Breast epithelium (tissue), 4 donors: Measurements from ENCODE around the gene SSH2. TPM values are rescaled to one million over a fixed set of nuclear protein-coding genes. Genes with fewer than 3 reads are reported as not detected.
A peak's percentile ranks its signal among the peaks of the same experiment; 100 is the strongest.

ENCODE experiments used
- DNase-seq, 2 donors: peaks; one replicate each; pipeline ENCODE4 v3.0.0-alpha.2; 2019; ENCODE audit warnings: low spot score in 2 of 2
- H3K27ac ChIP-seq, 2 donors: fragments of 200-600 bp; sonication (generic) in 1 of 2; one replicate each; pipeline ENCODE4 v1.5.1; 2016 to 2019; ENCODE audit warnings: mild to moderate bottlenecking in 1 of 2
- H3K27me3 ChIP-seq, 2 donors: fragments of 200-600 bp; sonication (generic) in 1 of 2; one replicate each; pipeline versions ENCODE4 v1.5.1 to v1.6.0; 2017 to 2019; ENCODE audit warnings: control low read depth in 1 of 2, mild to moderate bottlenecking in 1 of 2
- H3K36me3 ChIP-seq: fragments of 200-600 bp; one replicate; pipeline ENCODE4 v1.5.1; 2019
- H3K4me1 ChIP-seq, 2 donors: fragments of 200-600 bp; sonication (generic); one replicate each; pipeline ENCODE4 v1.5.1; 2016 to 2019; ENCODE audit warnings: control low read depth in 1 of 2
- H3K4me3 ChIP-seq, 3 donors: fragments of 200-600 bp; sonication (generic); 1 replicate in 2 of 3; 2 replicates in 1 of 3; pipeline ENCODE4 v1.5.1; 2016 to 2019; ENCODE audit warnings: mild to moderate bottlenecking in 3 of 3, moderate library complexity in 2 of 3
- H3K9me3 ChIP-seq, 2 donors: fragments of 200-600 bp; sonication (generic) in 1 of 2; one replicate each; pipeline ENCODE4 v1.5.1; 2016 to 2019; ENCODE audit warnings: control low read depth in 1 of 2
- CTCF ChIP-seq, 3 donors: fragments of 450-650 bp; IDR thresholded peaks; one replicate each; pipeline ENCODE4 v1.5.1; 2016 to 2017; ENCODE audit warnings: antibody characterized with exemption in 3 of 3, mild to moderate bottlenecking in 3 of 3, moderate library complexity in 3 of 3
- POLR2A ChIP-seq: fragments of 450-650 bp; IDR thresholded peaks from one replicate; pipeline ENCODE4 v1.6.1; 2016; ENCODE audit warnings: antibody characterized with exemption, mild to moderate bottlenecking, moderate library complexity
- POLR2AphosphoS5 ChIP-seq, 3 donors: sonication (generic); formaldehyde crosslinking; IDR thresholded peaks; one replicate each; pipeline ENCODE4 v1.6.1; 2017; ENCODE audit warnings: antibody characterized with exemption in 3 of 3
- intact Hi-C: fragments of 100-400 bp; cut with DNase I; formaldehyde crosslinking; loops from one replicate; pipeline ENCODE4 v1.15.1; 2023; ENCODE audit warnings: low total_unique reads
- total RNA-seq, 3 donors: library from RNA; depleted of rRNA; stranded (reverse); fragments of >200 nt; gene quantifications; one replicate each; pipeline ENCODE4 v1.1.0, GENCODE V29; 2016

SSH2 gene
- total RNA-seq, 3 donors from 2014 or later, result 23.0 to 64.2 (median 25.9) TPM

DNA sequence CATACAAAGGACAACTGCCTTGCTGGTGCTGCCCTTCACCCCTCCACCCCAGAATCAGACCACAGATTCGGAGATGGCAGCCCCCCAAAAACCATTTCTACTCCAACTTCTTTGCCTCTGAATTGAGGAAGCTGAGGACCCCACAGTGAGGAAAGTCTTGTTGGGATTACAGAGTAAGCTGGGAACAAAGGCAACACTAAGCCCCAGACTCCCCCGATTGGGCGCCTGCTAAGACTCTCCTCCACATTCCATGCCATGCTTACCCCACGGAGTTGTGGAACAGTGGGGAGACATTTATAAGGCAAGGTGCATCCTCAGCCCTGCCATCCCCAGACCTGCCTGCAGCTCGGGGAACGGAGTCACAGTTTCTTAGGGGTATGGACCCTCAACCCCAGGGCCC, 342.4 kb downstream of the SSH2 start:
- intact Hi-C loops, result no loop called here
- Histone ChIP-seq H3K4me3 (peak overlapping the region; percentile 68 to 94 (median 78)), H3K36me3 (no peaks in the 10 kb centered on the region), H3K27me3 (no peaks in the 10 kb centered on the region), H3K27ac (peak overlapping the region; percentile 56 to 78), H3K4me1 (peaks cover 7 to 33% of the 10 kb centered on the region in 2 donors), H3K9me3 (no peaks in the 10 kb centered on the region)
- no peak for DNase-seq
- no peak for TF ChIP-seq POLR2AphosphoS5 (IDR thresholded peaks at IDR 0.05)
- no peak for TF ChIP-seq POLR2A
- TF ChIP-seq CTCF (IDR thresholded peaks at IDR 0.05), result no peak

GRCh38 chr17:29586676-29587469, 343.2 kb downstream of the SSH2 start:
- no peak for TF ChIP-seq POLR2AphosphoS5 (IDR thresholded peaks at IDR 0.05)
- TF ChIP-seq POLR2A, result no peak
- TF ChIP-seq CTCF (IDR thresholded peaks at IDR 0.05), result no peak
- peak overlapping the region; percentile 21 to 78 for H3K27ac ChIP-seq
- intact Hi-C loops, result no loop called here

GRCh38 chr17:29585080-29585751, 344.8 kb downstream of the SSH2 start:
- Histone ChIP-seq H3K9me3 (no peaks in the 10 kb centered on the region), H3K4me1 (peaks cover 0 to 12% of the 10 kb centered on the region in 2 donors), H3K36me3 (no peaks in the 10 kb centered on the region), H3K27me3 (no peaks in the 10 kb centered on the region), H3K4me3 (peak overlapping the region; percentile 18 to 53 (median 23)), H3K27ac (peak overlapping the region; percentile 4 to 84)
- TF ChIP-seq CTCF (IDR thresholded peaks at IDR 0.05) (no peak), POLR2AphosphoS5 (IDR thresholded peaks at IDR 0.05) (peak in 1 of 3 donors; percentile 18)
- DNase-seq, result no peak
- intact Hi-C loops, result no loop called here

More at GRCh38 chr17:29586676-29587469, 343.2 kb downstream of the SSH2 start:
- Histone ChIP-seq H3K4me3 (peak overlapping the region in 2 of 3 donors; percentile 68 to 94), H3K36me3 (no peaks in the 10 kb centered on the region), H3K4me1 (peaks cover 6 to 26% of the 10 kb centered on the region in 2 donors), H3K9me3 (no peaks in the 10 kb centered on the region), H3K27me3 (no peaks in the 10 kb centered on the region)
- no peak for DNase-seq

DNA sequence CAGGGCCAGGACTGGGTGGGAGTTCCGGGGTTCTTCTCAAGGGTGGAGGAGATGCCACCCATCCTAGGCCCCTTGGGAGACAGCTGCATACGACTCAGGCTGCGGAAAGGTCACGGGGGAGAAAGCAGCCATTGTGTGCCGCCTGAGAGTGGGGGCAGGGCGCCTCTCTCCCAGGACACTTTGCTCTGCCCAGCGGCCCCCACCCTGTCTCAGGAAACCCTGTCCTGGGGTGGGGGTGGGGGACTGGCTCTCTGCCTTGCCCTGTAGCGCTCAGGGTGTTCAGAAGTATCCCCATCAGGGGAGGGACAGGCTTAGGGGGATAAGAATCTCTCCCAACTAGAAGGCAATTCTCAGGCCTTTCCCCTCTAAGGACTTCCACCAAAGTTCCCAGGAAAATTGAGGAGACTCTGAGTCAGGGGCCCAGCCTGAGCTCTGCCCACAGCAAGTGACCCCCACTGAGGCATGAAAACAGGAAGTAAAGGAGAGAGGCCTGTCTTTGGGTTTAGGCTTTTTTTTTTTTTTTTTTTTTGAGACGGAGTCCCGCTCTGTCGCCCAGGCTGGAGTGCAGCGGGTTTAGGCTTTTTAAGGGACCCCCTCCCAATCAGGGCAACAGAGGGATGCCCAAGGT, 345.5 kb downstream of the SSH2 start:
- H3K27ac ChIP-seq, result peak overlapping the region; percentile 22 to 84

More for the DNA sequence above, 345.5 kb downstream of the SSH2 start:
- no peaks in the 10 kb centered on the region for H3K9me3 ChIP-seq
- H3K4me3 ChIP-seq, result peak overlapping the region in 2 of 3 donors; percentile 23 to 26
- peaks cover 0 to 8% of the 10 kb centered on the region in 2 donors for H3K4me1 ChIP-seq
- no peaks in the 10 kb centered on the region for H3K27me3 ChIP-seq
- DNase-seq, result no peak
- intact Hi-C loops, result no loop called here
- no peaks in the 10 kb centered on the region for H3K36me3 ChIP-seq
- no peak for TF ChIP-seq POLR2A
- no peak for TF ChIP-seq CTCF (IDR thresholded peaks at IDR 0.05)
- no peak for TF ChIP-seq POLR2AphosphoS5 (IDR thresholded peaks at IDR 0.05)
